Nephron (organoid): ENCODE data around the gene CDC42EP3.

Experiments used
- H3K27ac Mint-ChIP-seq, 3 experiments: 2 replicates each; pipeline ENCODE4 v1.8.0; 2020; ENCODE audit warnings: mixed read lengths in 3 of 3, mild to moderate bottlenecking in 2 of 3, moderate library complexity in 1 of 3
- H3K27me3 Mint-ChIP-seq: 2 replicates; pipeline ENCODE4 v1.8.0; 2021; ENCODE audit warnings: low read depth, mild to moderate bottlenecking, moderate library complexity, mixed read lengths
- H3K36me3 Mint-ChIP-seq: 2 replicates; pipeline ENCODE4 v1.8.0; 2020; ENCODE audit warnings: low read depth, mixed read lengths
- H3K4me1 Mint-ChIP-seq: 2 replicates; pipeline ENCODE4 v1.8.0; 2020; ENCODE audit warnings: mixed read lengths
- H3K4me3 Mint-ChIP-seq, 3 experiments: 2 replicates each; pipeline ENCODE4 v1.8.0; 2020; ENCODE audit warnings: mild to moderate bottlenecking in 3 of 3, mixed read lengths in 3 of 3, moderate library complexity in 2 of 3
- H3K9me3 Mint-ChIP-seq: 2 replicates; pipeline ENCODE4 v1.8.0; 2020; ENCODE audit warnings: mixed read lengths
- CTCF ChIP-seq, 3 experiments: fragments of 200-600 bp; sonication (generic); IDR thresholded peaks; one replicate each; pipeline ENCODE4 v1.5.0; 2021; ENCODE audit warnings: antibody characterized with exemption in 3 of 3; ENCODE audit not compliant: unreplicated experiment in 3 of 3

Gene CDC42EP3

DNA sequence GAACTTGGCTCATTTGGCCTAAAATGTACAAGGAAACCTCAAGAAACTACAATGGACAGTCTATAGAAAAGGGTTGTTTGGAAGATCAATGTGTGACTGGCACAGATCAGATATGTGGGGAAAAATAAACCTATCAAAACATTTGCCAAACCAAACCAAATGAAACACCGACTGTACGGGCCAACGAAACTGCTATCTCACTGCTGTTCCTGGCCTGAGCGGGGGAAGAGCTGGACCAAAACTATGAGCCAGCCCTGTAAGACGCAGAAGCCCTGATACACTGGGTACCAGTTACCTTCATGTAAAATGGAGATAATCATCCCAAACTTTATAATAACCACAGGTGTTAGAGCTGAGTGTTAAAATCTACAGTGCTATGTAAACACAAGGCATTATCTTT, 11.7 kb downstream of the CDC42EP3 start:
- H3K27ac Mint-ChIP-seq, result no peak overlapping the region
- H3K27me3 Mint-ChIP-seq, result peaks cover 14% of the 10 kb centered on the region
- H3K4me1 Mint-ChIP-seq, result peaks cover 62% of the 10 kb centered on the region
- peaks cover 32% of the 10 kb centered on the region for H3K36me3 Mint-ChIP-seq
- no peaks in the 10 kb centered on the region for H3K9me3 Mint-ChIP-seq
- TF ChIP-seq CTCF (IDR thresholded peaks at IDR 0.05; ENCODE audit: unreplicated experiment in 3 of 3), result no peak
- no peak overlapping the region for H3K4me3 Mint-ChIP-seq

- Mint-ChIP-seq H3K4me3 (no peak overlapping the region), H3K4me1 (peaks cover 67% of the 10 kb centered on the region), H3K27me3 (peaks cover 15% of the 10 kb centered on the region), H3K36me3 (peaks cover 31% of the 10 kb centered on the region), H3K27ac (no peak overlapping the region), H3K9me3 (no peaks in the 10 kb centered on the region)
- no peak for TF ChIP-seq CTCF (IDR thresholded peaks at IDR 0.05; ENCODE audit: unreplicated experiment in 3 of 3)
Measured at GRCh38 chr2:37658682-37659081, 12.8 kb downstream of the CDC42EP3 start.

GRCh38 chr2:37657471-37657870, 14.0 kb downstream of the CDC42EP3 start:
- H3K36me3 Mint-ChIP-seq, result peaks cover 23% of the 10 kb centered on the region
- H3K9me3 Mint-ChIP-seq, result no peaks in the 10 kb centered on the region
- no peak for TF ChIP-seq CTCF (IDR thresholded peaks at IDR 0.05; ENCODE audit: unreplicated experiment in 3 of 3)
- no peak overlapping the region for H3K27ac Mint-ChIP-seq
- H3K27me3 Mint-ChIP-seq, result peaks cover 14% of the 10 kb centered on the region
- H3K4me3 Mint-ChIP-seq, result no peak overlapping the region
- H3K4me1 Mint-ChIP-seq, result peaks cover 75% of the 10 kb centered on the region

DNA sequence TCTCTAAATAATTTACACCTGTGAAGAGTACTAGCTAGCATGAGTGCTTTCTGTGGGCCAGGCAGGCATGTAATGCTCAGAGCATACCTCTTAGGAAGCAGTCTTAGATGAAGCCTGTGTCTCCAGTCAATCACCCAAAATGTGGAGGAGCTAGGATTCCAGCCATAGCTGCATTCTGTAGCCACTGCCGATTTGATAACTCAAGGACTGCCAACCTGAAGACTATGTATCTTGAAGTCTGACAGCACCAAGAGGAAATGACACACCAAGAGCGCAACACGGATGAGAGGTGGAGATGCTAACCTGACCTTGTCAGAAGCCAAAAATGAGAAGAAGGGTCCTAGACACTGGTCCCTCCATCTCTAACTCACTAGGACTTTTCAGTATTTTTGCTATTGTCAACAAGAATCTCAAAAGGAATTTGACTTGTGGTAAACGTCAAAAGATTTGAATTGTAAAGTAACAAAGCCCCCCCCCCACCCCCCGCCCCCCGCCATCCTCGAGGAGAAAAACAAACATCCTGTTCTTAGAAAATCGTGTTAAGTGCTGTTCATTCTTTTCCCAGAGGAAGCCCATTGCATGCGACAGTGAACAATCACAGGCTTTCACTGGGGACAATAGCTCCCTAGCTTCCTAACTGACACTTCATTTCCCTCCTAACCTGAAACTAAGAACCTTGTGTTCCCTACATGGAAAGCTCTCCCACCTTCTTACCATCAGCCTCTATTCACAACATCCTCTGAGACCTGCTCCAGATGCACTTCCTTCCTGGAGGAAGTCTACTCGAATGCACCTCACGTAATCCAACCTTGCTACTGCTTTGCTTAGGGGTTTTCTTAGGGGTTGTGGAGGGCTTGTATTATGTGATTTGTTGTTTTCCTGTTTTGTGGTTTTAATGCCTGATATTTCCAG, 14.7 kb downstream of the CDC42EP3 start:
- no peak for TF ChIP-seq CTCF (IDR thresholded peaks at IDR 0.05; ENCODE audit: unreplicated experiment in 3 of 3)
- peak overlapping the region in 1 of 3 experiments; percentile 2 for H3K27ac Mint-ChIP-seq
- peaks cover 9% of the 10 kb centered on the region for H3K27me3 Mint-ChIP-seq
- peak overlapping the region in 1 of 3 experiments; percentile 29 for H3K4me3 Mint-ChIP-seq
- peaks cover 21% of the 10 kb centered on the region for H3K36me3 Mint-ChIP-seq
- H3K9me3 Mint-ChIP-seq, result no peaks in the 10 kb centered on the region
- peaks cover 76% of the 10 kb centered on the region for H3K4me1 Mint-ChIP-seq

DNA sequence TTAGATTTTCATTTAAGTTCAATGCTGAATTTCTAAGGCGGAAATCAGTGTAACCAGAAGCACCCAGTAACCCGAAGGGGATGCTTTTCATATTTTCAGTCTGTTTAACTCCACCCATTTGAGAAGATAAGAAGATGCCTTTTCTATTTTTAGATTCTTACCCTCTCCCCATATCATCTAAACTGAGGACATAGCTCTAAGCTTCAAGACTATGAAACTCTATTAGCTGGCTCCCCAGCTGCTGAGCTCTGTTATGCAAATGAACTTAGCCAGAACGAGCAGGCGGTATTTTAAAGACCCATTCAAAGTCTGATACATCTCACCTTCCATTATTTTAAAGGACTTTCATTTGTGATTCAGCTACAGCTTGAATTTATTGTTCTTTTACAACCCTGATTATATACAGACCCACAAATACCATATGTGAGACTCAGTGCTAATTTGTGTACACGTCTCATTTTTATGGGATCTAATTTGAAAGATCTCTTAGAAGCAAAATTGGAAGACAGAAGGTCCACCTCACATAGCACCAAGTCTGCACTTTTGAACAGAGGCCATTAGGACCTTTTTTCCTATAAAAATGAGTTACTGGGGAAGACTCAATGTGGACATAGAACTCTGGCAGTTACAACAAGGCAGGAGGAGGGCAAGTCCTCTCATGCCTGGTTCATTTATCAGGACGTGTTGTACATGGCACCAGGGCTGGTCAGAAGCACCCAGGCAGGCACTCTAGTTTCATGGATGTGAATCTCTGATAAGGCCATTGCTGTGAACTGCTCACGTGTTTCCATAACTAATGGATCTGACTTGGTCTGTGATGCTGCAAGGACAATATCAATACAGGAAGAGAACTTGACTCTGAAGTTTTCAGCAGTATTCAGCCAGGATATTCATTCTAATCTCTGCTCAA, 16.3 kb downstream of the CDC42EP3 start:
- H3K4me3 Mint-ChIP-seq, result peak overlapping the region in 1 of 3 experiments; percentile 29
- peaks cover 79% of the 10 kb centered on the region for H3K4me1 Mint-ChIP-seq
- H3K36me3 Mint-ChIP-seq, result peaks cover 17% of the 10 kb centered on the region
- peak overlapping the region; percentile 9 to 37 (median 23) for H3K27ac Mint-ChIP-seq
- H3K27me3 Mint-ChIP-seq, result peaks cover 16% of the 10 kb centered on the region
- TF ChIP-seq CTCF (IDR thresholded peaks at IDR 0.05; ENCODE audit: unreplicated experiment in 3 of 3), result no peak
- no peaks in the 10 kb centered on the region for H3K9me3 Mint-ChIP-seq
